HG02943 (cell line): ENCODE measurements around the gene SPIRE1.

Experiments used
- ATAC-seq: cut with Tn5 transposase; IDR thresholded peaks from one replicate; pipeline ENCODE4 v1.9.1; 2021; ENCODE audit warnings: mild to moderate bottlenecking, low read depth, moderate library complexity; ENCODE audit not compliant: unreplicated experiment

SPIRE1 gene

DNA sequence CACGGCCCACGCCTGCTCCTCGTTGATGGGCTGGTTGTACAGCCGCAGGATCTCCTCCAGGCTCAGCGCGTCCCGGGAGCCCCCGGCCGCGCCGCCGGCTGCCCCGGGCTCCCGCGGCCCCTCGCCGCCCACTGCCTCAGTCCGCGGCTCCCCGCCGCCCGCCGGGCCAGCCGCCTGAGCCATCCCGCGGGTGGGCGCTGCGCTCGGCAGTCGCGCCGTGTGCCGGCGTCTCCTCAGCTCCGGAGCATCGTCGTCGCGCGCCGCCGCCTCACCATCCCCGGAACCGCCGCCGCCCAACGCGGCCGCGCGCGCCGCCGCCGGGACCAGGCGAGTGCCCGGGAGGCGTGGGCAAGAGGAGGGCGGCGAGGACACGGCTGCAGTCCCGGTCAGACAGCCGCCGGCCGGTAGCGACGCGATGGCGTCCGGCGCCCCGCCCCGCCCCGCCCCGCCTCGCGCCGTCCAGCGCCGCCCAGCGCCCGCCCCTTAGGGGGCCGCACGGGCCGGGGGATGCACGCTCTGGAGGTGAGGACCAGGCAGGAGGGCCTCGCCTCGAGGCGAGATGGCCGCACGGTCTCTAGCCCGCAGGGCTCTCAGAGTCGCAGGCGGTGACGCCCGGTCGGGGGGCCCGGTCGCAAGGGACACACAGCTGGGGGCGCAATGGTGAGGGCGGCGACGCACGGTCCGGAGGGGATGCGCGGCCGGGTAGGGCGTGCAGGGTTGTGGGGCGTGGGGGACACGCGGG is at the start of gene SPIRE1:
SPIRE1 (minus strand) TSS at position 424 of the 742 bp plus-strand sequence; CDS start at position 183, 241 bp downstream.
- peak; percentile 57 for ATAC-seq

DNA sequence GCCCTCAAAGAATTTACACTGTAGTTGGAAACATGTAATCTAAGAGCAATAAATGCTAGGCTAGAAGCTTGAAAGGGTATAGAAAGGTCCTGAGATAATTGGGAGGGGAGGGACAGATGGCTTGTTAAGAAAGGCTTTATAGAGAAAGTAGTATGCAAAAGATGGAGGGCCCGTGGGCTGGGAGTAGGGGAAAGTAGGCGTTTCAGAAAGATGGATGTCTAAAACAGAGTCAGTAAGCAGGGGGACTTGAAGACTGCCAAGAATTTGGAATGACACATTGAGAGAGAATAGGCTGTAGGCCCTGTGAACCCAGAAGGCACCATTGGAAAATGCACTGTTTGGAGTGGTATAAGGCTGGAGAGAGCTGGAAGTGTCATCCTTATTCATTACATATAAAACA is 45.8 kb upstream of the SPIRE1 start:
- ATAC-seq, result no peak

DNA sequence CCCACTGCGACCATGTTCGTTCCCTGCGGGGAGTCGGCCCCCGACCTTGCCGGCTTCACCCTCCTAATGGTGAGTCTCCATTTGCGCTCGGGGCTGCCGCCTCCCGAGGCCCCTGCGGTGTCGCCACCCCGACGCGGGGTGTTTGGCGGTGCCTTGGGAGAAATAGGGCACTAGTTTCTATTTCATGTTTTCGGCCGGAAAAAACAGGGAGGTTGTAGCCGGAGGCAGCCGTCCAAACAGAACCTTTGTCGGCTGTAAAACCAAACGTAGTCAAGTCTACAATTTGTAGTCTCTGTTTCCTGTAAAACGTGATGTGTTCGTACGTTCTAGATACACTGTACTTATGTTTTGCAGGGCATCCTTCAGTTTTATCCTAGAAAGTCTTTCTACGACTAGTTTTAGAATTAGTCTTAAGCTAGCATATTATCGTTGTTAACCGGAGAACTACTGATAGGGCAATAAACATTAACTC is 45.2 kb upstream of the SPIRE1 start:
- ATAC-seq, result peak; percentile 33

DNA sequence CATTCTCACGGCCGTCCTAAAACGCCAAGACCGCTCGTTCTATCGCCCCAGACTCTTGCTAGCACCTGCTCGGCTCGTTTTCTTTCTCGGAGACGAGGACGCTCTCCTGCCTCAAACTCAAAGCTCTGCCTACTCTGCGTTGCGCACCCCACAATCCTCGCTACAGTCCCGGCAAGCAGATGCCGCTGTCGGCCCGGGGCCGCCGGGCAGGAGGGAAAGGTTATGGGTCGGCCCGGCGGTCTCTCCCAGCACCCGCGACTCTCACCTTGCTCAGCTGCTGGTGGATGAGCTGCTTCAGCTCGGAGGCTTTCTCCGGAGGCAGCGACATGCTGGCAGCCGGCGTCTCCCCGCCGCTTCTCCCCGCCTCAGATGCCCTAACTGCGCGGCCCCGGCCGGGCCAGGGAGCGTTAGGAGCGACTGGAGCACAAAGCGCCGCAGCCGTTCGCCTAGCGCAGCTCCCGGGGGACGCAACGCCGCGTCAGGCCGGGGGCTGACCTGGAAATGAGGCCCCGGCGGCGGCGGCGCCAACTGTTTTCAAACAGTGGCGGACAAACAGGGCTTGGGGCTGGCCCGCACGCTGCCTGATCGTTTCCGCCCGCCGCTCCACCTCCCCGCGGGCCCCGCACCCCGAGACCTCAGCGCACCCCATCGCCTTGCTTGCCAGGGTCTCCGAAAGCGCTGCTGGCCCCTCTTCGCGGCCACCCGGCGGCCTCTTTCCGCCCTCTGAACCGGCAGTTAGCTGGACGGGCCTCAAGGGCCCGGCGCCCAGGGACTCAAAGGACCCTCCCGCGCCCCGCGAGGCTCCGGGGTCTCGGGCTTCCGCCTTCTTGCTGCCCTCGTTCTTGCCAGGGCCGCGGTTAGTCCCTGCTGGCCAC is 44.6 kb upstream of the SPIRE1 start, which contains the start of the genes CEP76 and PSMG2:
CEP76 (minus strand) TSS at position 503 of the 875 bp plus-strand sequence; CDS start at position 328, 175 bp downstream.
PSMG2 (plus strand) TSS at position 822 of the 875 bp plus-strand sequence. CDS start 66 bp downstream, outside the sequence.
- peak; percentile 75 for ATAC-seq

DNA sequence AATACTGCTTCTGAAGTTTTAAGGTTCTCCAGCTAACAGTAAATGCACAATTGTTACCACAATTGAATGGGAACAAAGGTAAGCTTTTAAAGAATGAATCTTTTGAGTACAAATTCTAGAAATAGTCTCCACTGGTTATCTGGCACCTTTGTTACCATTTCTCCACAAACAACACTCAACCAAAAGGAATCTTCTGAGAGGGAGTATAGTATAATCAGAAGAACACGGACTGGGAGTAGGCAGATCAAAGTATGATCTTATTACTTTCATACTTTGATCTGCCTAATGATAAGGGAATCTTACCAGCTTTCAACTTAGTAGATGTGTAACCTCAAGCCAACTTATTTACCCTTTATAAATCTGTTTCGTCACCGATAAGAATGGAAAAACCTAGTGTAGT is 43.3 kb upstream of the SPIRE1 start:
- ATAC-seq, result no peak

DNA sequence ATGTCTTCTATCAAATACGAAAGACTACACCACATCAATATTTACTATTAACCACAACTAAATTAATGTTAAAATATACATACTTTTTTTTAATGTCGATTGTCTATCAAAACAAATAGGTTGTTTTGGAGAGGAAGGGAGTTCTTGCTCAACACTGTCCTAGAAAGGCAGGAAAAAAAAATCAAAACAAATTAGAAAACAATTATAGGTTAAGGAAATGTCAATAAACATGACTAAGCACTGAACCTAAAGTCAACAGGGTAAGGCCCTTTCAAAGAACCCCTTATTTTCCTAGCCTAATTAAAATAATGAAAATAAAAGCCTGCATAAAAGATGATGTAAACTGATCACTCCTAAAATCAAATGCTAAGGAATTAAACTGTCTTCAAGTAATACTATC is 41.8 kb upstream of the SPIRE1 start:
- no peak for ATAC-seq

DNA sequence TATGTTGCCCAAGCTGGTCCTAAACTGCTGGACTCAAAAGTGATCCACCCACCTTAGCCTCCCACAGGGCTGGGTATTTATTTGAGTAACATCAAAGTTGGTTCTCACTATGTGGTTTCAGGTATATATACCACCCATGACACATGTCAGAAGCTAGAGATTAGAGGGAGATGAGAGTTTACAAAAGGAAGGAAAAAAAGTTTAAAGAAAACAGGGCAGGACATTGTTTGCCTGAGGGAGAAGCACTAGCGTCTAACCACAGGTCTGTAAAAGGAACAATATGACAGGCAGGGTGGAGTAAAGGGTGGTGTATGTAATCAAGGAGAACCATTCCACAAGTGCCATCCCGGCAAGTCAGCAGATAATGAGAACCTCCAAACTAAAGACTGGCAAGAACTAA is 36.1 kb upstream of the SPIRE1 start:
- no peak for ATAC-seq

DNA sequence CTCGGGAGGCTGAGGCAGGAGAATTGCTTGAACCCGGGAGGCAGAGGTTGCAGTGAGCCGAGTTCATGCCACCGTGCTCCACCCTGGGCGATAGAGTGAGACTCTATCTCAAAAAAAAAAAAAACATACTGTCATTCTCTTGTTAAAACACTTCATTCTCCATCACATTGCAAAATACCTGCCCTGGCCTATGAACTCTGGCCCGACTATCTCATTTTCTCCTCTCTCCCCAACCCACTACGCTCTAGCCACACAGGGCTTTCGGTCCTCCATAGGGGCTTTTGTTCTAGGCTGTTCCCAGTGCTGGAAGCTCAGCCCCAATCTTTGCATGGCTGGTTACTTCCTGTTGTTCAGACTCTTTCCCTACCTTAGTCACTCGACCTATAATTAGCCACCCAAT is 34.3 kb upstream of the SPIRE1 start:
- ATAC-seq, result no peak

DNA sequence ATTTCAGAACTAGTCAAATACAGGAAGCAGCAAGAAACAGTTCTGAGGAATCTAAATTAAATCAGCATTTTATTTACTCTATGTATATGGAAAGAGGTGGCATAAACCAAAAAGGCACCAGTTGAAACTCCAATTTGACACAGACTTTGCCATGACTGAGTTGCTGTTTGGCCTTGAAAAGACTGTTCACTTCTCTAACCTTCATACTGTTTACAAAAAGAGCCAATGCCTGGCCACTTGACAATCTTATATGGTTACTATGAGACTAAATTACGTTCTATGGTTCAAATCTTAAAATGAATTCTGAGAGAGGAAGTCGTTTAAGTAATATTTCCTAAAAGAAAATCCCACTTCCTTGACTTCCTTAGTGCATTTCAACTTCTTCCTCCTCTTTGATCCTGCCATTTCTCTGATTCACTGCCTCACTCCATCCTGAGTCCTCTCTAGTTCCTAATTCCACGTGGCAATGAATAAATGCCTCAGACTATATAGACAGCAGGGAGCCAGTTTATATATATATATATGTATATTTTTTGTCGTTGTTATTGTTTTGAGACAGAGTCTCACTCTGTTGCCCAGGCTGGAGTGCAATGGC is 31.4 kb upstream of the SPIRE1 start:
- no peak for ATAC-seq

DNA sequence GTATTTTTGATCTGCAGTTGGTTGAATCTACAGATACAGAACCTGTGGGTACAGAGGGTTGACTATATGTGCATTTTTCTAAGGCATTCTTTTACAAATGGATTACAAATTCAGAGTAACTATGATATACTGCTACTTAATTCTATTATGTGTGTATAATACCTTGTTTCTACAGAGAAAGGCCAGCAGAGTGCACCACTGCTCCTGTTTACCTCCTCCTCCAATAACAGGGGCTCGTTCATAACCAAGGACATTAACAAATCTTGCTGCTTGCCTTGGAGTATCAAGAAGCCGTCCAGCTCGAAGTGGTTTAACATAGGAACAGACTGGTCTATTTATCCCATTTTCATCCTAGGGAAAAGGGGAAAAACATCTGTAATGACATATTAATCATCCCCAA is 28.2 kb upstream of the SPIRE1 start:
- ATAC-seq, result no peak

DNA sequence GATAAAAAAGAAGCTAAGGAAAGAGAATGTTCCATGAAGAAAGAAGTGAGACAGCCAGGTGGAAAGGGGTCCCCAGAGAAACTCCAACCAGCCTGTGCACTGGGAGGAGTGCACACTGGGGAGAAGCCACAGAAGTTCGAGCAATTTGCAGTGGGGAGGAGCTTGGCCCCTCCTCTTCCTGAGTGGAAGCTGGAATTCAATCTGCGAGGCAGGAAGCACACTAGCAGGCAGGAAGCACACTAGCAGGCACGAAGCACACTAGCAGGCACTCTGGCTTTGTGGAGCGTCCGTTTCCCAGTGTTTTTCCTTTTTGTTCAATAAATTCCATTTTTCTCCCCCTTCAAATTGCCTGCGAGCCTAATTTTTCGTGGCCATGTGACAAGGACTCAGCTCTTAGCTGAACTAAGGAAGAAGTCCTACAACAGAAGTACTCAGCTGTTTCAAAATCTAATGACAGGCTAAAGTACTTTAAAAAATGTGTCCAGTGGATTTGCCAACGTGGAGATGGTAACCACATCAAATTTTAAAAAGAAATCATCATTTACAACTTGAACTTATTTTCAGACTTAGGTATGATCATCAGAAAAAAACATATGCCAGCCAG is 21.4 kb upstream of the SPIRE1 start:
- no peak for ATAC-seq

DNA sequence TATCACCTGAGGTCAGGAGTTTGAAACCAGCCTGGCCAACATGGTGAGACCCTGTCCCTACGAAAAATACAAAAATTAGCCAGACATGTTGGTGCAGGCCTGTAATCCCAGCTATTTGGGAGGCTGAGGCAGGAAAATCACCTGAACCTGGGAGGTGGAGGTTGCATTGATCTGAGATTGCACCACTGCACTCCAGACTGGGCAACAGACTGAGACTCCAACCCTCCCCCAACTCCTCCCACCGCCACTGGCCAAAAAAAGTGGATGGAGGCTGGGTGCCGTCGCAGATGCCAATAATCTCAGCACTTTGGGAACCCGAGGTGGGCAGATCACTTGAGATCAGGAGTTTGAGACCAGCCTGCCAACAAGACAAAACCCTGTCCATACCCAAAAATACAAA is 10.1 kb upstream of the SPIRE1 start:
- no peak for ATAC-seq

DNA sequence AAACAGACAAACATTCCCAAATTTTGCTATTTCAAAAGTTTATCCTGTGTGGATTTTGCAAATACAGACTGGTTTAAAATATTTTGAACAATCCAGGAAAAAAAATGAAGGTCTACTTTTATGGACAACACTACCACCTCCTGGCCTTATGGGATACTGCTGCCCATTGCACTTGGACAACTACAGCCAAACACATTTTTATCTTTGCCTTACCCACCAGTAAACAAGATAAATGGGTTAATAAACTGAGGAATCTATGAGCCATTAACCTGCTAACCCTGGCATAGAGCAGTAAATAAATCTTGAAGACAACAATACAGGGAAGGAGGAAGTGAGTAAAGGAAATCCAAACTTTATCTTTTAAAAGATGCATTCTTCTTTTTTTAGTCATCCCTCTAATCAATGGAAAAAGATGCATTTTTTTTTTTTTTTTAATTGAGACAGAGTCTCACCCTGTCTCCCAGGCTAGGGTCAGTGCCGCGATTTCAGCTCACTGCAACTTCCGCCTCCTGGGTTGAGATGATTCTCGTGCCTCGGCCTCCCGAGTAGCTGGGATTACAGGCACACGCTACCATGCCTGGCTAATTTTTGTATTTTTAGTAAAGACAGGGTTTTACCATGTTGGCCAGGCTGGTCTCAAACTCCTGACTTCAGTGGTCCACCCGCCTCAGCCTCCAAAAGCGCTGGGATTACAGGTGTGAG is 2.1 kb upstream of the SPIRE1 start:
- ATAC-seq, result no peak

DNA sequence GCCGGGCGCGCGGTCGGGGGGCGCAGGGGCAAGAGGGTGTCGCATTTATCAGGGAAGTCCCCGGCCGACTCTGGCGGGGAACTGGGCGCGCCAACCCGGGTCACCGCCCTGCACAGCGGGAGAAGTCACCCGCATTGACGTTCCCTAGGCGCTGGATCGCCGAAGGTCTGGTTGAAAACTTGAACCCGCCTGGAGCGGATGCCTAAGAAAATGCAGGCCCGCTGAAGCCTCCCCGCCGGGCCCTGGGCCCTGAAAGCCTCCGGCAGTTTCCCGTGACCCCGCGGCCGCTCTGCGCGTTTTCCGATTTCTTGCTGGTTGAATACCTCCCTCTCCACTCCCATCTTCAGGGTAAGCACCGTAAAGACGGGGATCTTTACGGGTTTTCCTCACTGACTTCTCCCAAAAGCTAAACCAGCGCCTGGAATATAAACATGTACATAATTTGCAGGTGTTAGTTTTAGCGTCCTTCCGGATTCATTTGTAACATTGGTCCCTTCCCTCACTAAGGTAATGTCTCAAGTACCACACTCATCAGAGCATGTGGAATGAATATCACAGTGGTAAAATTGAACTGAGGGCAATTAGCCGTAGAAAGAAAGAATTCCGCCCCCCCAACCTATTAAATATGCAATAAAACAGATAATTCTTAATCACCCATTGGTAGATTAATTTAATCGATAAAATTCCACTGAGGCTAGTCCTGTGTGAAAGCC is 675 bp upstream of the SPIRE1 start:
- ATAC-seq, result no peak

DNA sequence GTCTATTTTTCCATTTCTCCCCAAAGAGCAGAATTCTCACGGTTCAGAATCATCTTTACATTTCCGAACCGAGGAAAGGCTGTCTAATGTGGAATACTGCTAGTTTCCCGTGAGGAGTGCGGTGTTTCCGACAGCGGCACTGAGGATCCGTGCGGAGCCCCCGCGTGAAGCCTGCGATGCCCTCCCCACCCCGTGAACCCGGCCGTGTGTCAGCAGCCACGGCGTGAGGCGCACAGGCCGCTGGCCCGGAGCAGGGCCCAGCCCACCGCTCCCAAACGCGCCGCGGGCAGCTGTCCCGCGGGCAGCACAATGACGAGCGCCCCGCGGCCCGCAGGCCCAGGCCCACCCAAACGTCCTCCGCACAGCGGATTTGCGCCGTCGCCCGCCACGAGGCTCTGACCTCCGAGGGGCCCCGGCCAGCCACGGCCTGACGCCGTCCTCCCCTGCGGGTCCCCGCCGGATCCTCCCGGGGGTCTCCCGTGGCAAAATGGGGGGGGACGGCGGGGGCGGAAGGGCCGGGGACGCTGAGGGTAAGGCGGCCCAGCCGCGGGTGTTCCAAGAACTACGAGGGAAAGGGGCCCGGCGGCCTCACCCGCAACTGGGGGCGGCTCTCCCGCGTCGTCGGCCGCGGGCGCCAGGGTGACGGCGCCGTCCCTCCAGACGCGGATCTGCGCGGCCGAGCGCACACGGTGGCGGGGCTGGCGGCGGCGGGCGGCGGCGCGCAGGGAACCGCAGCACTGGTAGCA is 796 bp downstream of the SPIRE1 start:
- ATAC-seq, result peak; percentile 34

DNA sequence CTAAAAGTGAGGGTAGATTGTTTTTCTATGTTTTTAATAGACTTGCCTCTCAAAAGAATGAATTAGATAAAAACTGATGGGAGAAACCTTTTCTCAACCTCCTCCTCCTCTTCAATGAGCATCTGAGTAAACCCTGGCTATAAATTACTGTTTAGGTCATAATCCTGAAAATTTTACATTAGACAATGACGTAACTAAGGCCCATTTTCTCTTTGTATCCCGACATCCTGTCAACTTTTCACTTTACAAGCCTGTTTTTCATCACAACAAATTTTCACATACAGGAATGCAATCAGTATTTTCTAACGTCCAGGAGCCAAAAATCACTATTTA is 1.3 kb downstream of the SPIRE1 start:
- no peak for ATAC-seq

DNA sequence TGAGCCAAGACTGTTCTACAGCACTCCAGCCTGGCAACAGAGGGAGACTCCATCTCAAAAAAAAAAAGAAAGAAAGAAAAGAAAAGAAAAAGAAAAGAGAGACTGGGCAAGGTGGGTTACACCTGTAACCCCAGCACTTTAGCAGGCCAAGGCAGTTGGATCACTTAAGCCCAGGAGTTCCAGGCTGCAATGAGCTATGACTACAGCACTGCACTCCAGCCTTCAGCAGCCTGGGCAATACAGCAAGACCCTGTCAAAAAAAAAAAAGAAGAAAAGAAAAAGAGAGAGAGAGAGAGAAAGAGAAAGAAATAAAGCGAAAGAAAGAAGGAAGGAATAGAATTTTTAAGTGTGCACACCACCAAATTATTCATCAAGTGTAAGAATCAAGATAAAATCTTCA is 2.9 kb downstream of the SPIRE1 start:
- no peak for ATAC-seq

DNA sequence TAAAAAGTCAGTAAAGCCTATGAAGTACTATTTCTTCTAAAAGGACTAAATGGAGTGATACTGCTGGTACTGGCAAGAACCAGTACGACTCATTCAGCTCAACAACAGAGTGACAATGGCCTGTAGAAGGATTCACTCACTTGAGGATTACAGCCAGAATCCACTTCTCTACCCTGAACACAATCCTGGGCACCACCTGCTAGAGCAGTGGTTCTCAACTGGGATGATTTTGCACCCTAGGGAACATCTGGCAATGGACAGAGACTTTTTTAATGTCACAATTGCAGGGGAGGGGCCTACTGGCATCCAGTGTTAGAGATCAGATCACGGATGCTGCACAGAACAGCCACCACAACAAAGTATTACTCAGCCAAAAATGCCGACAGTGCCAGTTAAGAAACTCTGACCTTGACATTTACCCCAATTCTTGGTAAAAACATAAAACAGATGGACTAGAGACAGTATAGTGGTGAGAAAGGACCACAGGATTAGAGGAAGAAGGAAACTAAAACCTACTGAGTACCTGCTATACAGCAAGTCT is 5.0 kb downstream of the SPIRE1 start:
- ATAC-seq, result no peak

DNA sequence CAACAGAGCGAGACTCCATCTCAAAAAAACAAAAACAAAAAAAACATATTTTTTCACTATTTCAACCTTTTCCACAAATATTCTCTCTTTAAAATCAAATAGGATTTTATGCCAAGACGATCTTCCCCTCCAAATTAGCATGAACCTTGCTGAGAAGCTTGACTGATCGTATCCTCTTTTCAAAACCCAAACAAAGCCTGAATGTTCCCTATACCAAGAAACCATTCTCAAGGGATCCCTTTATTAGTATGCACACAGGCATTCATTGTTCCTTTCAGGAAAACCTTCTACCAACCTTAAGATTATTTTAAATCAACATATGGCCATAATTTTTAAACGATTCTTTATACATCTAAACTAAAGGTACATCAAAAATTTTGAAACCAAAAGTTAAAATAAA is 6.3 kb downstream of the SPIRE1 start:
- no peak for ATAC-seq
